Activated naive CD4-positive, alpha-beta T cell treated with anti-CD3 and anti-CD28 coated beads, Interleukin-2, amount 10 ng/mL, durations not matched to agents 7 days and 5 days (primary cell): Measurements from ENCODE around the gene PRIM2.
"Not testable (repeated sequence)": the region's sequence is repeated elsewhere in the genome, so short reads cannot be mapped to it uniquely, and the experiment has no call there.

ENCODE experiments used
- CTCF ChIA-PET: fragments of 350-600 bp; sonication (Branson Sonifier 250); formaldehyde crosslinking; loops from one replicate; lab custom pipeline; 2021; ENCODE audit warnings: antibody characterized with exemption; lab: Charles Lee
- DNase-seq: peaks from one replicate; pipeline ENCODE4 v3.0.0-alpha.2; 2020
- H3K27ac Mint-ChIP-seq: one replicate; pipeline ENCODE4 v1.8.0; 2021; ENCODE audit warnings: mild to moderate bottlenecking, moderate library complexity, mixed read lengths
- H3K27me3 Mint-ChIP-seq: one replicate; pipeline ENCODE4 v1.8.0; 2021; ENCODE audit warnings: mild to moderate bottlenecking, mixed read lengths
- H3K36me3 Mint-ChIP-seq: one replicate; pipeline ENCODE4 v1.8.0; 2021; ENCODE audit warnings: mixed read lengths
- H3K4me1 Mint-ChIP-seq: one replicate; pipeline ENCODE4 v1.8.0; 2021; ENCODE audit warnings: mixed read lengths
- H3K4me3 Mint-ChIP-seq: one replicate; pipeline ENCODE4 v1.8.0; 2021; ENCODE audit warnings: mild to moderate bottlenecking, moderate library complexity, mixed read lengths
- H3K9me3 Mint-ChIP-seq: one replicate; pipeline ENCODE4 v1.8.0; 2021; ENCODE audit warnings: mixed read lengths

The PRIM2 gene

DNA sequence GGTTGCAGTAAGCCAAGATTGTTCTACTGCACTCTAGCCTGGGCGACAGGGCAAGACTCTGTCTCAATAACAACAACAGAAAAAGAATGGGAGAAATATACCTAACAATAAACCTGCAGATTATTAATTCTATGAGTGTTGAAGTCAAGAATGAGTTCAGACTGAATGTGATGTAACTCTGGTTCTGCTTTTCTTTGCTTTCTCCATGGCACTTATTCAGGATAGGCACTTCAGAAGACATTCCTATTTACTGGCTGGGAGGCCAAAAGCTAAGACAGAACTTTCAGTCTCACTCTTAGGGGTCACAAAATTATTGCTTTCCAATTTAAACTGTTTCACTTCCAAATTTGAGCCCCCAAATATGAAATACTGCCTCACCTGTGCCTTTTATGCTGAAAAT, 15.7 kb upstream of the PRIM2 start:
- Mint-ChIP-seq H3K27ac (no peak overlapping the region), H3K9me3 (no peaks in the 10 kb centered on the region), H3K27me3 (peaks cover 9% of the 10 kb centered on the region), H3K36me3 (no peaks in the 10 kb centered on the region), H3K4me1 (no peaks in the 10 kb centered on the region), H3K4me3 (no peak overlapping the region)
- CTCF ChIA-PET: no interaction called here
- DNase-seq: no peak

DNA sequence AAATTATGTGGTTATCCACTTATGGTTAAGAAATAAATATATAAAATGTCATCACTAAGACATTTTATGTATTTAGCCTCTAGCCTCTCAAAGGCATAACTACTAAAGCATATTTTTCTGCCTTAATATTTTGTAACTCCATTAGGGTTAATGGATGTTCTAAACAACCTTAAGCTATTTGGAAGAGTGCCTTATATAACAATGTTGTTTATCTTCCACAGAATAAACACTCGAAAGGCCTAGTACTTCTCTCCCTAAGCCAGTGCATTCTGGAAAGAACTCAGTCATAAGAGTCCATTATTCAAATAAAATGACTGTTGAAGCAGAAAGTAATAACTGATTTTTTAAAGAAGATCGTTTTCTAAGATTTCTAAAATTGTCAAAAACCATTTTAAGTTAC, 15.0 kb upstream of the PRIM2 start:
- Mint-ChIP-seq H3K9me3 (no peaks in the 10 kb centered on the region), H3K27ac (no peak overlapping the region), H3K4me1 (no peaks in the 10 kb centered on the region), H3K27me3 (peaks cover 9% of the 10 kb centered on the region), H3K4me3 (no peak overlapping the region), H3K36me3 (no peaks in the 10 kb centered on the region)
- CTCF ChIA-PET: no interaction called here
- no peak for DNase-seq

DNA sequence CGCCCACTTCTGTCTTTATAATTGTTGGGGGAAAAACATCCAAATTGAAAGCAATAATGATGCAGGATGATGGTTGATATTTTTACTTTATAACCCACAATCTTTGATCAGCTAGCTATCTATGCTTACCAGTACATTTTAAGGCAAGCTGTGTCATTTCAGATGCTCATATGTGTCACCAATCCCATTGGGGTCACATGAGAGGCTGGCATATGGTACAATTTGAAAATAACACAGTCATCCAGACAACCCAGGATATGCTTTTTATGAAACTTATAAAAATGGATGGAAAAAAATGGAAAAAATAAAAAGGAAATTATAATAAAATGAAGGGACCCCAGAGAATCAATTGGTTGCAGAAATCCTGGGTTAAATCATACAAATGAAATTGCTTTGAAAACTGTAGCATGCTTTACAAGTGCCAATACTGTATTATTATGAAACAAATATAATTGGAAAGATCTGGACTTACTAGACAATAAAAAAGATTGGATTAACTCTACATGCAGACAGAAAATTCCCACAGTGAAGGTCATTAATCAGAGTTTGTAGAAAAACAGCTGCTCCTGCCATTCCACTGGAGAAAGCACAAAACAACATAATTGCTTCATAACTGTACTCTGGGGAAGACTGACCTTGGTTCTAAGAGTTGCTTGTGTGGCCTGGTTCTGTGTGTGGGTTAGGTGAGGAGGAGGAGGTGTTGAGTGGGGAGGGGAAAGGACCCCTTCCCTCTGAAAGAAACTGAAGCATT, 13.3 kb upstream of the PRIM2 start:
- no peak for DNase-seq
- Mint-ChIP-seq H3K4me1 (no peaks in the 10 kb centered on the region), H3K27me3 (peaks cover 12% of the 10 kb centered on the region), H3K9me3 (no peaks in the 10 kb centered on the region), H3K27ac (no peak overlapping the region), H3K4me3 (no peak overlapping the region), H3K36me3 (no peaks in the 10 kb centered on the region)
- CTCF ChIA-PET: no interaction called here

DNA sequence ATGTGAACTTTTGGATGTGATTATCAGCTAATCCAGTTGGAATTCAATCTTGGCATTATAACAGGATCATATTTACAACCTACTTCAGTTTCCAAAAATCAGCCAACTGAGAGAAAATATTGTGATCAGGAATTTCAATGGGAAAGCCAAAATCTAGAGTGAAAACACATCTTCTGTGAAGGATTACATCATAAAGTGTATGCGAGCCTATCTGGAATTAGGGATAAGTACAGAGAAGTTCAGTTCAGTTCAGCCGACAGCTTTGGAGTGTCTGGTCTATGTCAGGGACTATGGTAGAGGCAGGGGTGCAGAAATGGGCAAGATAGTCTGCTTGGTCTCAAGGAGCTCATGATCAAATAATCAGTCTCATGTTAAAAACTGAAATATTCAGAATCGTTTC, 12.3 kb upstream of the PRIM2 start:
- no peaks in the 10 kb centered on the region for H3K36me3 Mint-ChIP-seq
- no peak overlapping the region for H3K27ac Mint-ChIP-seq
- no peak overlapping the region for H3K4me3 Mint-ChIP-seq
- DNase-seq: no peak
- H3K27me3 Mint-ChIP-seq: peaks cover 12% of the 10 kb centered on the region
- CTCF ChIA-PET: interaction anchor here (1.0 to 1.4 kb wide), 3 partner anchors 12 to 401 kb away, joined by 3 read pairs; no protein-coding TSS in a partner anchor
- no peaks in the 10 kb centered on the region for H3K9me3 Mint-ChIP-seq
- no peaks in the 10 kb centered on the region for H3K4me1 Mint-ChIP-seq

DNA sequence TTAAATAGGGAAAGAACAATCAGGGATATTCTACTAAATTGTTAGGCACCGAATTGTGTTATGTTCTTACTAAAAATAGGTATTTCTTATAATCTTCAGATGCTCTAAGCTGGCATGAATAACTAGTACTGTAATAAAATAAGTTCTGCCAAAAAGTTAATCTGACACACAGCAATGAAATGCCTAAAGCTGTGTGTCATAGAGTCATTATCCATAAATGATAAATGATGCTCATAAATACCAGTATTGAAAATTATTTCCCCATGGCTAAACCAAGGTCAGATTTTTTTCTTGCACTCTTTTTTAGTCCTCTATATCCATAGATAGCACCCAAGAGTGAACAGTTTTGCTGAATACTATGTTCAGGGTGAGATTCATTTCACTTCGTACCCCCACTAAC, 11.7 kb upstream of the PRIM2 start:
- no peak overlapping the region for H3K4me3 Mint-ChIP-seq
- H3K9me3 Mint-ChIP-seq: no peaks in the 10 kb centered on the region
- no peaks in the 10 kb centered on the region for H3K4me1 Mint-ChIP-seq
- DNase-seq: no peak
- no peaks in the 10 kb centered on the region for H3K36me3 Mint-ChIP-seq
- H3K27ac Mint-ChIP-seq: no peak overlapping the region
- CTCF ChIA-PET: interaction anchor here (1.0 to 1.4 kb wide), 4 partner anchors 11 to 403 kb away, joined by 3 read pairs; no protein-coding TSS in a partner anchor
- peaks cover 12% of the 10 kb centered on the region for H3K27me3 Mint-ChIP-seq

DNA sequence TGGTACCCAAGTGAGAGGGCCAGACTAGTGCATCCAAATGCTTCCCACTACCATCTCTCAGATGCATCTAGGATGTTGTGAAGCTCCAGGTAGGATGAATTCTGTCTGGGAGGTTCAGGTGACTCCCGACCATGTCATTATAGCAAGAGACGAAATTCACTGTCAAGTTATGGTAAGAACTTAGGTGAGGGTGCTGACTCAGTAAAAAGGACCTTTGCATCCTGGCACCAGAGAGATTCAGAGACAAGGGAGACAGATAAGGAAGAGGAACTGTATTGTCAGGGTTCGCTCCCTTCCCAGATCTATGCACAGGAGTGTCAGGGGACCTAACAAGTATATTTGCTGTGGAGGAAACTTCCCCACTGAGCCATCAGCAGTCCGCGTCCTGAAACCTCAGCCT, 11.2 kb upstream of the PRIM2 start:
- Mint-ChIP-seq H3K9me3 (no peaks in the 10 kb centered on the region), H3K4me1 (no peaks in the 10 kb centered on the region), H3K27ac (no peak overlapping the region), H3K36me3 (no peaks in the 10 kb centered on the region), H3K4me3 (no peak overlapping the region), H3K27me3 (peaks cover 12% of the 10 kb centered on the region)
- CTCF ChIA-PET: interaction anchor here (1.0 to 1.4 kb wide), 3 partner anchors 11 to 403 kb away, joined by 3 read pairs; no protein-coding TSS in a partner anchor
- no peak for DNase-seq

DNA sequence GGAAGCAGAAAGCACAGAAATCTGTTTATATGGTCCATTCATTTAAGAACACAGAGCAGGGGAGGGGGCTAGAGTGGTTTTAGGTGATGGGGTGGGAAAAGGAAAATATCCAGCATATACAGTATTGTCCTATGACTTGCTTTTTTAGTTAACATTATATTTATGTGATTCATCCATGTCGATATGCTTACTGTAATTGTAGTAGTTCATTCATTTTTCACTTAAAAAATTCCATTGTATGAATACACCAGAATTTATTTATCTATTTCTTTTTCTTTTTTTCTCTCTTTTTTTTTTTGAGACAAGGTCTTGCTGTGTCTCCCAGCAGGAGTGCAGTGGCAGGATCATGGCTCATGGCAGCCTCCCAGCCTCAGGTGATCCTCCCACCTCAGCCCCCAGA, 9.6 kb upstream of the PRIM2 start:
- no peaks in the 10 kb centered on the region for H3K9me3 Mint-ChIP-seq

DNA sequence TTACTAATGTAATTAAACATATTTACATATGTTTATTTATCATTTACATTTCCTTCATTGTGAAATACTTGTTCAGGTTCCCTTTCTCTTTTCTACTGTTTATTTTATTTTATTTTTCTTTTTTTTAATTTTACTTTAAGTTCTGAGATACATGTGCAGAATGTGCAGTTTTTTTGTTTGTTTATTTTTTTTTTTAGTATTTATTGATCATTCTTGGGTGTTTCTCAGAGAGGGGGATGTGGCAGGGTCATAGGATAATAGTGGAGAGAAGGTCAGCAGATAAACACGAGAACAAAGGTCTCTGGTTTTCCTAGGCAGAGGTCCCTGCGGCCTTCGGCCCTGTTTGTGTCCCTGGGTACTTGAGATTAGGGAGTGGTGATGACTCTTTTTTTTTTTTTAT, 8.7 kb upstream of the PRIM2 start:
- H3K4me3 Mint-ChIP-seq, CTCF ChIA-PET, H3K9me3 Mint-ChIP-seq, H3K36me3 Mint-ChIP-seq, H3K4me1 Mint-ChIP-seq, H3K27ac Mint-ChIP-seq, DNase-seq: not testable (repeated sequence)
- H3K27me3 Mint-ChIP-seq: peaks cover 24% of the 10 kb centered on the region

More for the DNA sequence above, 9.6 kb upstream of the PRIM2 start:
- Mint-ChIP-seq H3K27ac (no peak overlapping the region), H3K4me3 (no peak overlapping the region), H3K27me3 (peaks cover 18% of the 10 kb centered on the region), H3K36me3 (no peaks in the 10 kb centered on the region), H3K4me1 (no peaks in the 10 kb centered on the region)
- CTCF ChIA-PET: no interaction called here
- no peak for DNase-seq

DNA sequence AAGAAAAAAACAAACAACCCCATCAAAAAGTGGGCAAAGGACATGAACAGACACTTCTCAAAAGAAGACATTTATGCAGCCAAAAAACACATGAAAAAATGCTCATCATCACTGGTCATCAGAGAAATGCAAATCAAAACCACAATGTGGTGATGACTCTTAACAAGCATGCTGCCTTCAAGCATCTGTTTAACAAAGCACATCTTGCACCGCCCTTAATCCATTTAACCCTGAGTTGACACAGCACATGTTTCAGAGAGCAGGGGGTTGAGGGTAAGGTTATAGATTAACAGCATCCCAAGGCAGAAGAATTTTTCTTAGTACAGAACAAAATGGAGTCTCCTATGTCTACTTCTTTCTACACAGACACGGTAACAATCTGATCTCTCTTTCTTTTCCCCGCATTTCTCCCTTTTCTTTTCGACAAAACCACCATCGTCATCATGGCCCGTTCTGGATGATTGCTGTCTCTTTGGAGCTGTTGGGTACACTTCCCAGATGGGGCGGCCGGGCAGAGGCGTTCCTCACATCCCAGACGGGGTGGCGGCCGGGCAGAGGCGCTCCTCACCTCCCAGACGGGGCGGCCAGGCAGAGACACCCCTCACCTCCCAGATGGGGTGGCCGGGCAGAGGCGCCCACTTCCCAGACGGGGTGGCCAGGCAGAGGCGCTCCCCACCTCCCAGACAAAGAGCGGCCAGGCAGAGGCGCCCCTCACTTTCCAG, 7.2 kb upstream of the PRIM2 start:
- CTCF ChIA-PET, H3K27ac Mint-ChIP-seq, H3K9me3 Mint-ChIP-seq, DNase-seq, H3K4me3 Mint-ChIP-seq, H3K4me1 Mint-ChIP-seq, H3K36me3 Mint-ChIP-seq: not testable (repeated sequence)
- H3K27me3 Mint-ChIP-seq: peaks cover 29% of the 10 kb centered on the region

DNA sequence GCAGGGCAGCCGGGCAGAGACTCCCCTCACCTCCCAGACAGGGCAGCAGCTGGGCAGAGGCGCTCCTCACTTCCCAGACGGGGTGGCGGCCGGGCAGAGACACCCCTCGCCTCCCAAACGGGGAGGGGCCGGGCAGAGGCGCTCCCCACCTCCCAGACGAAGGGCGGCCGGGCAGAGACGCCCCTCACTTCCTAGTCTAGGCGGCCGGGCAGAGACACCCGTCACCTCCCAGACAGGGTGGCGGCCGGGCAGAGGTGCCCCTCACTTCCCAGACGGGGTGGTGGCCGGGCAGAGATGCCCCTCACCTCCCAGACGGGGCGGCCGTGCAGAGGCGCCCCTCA, 6.6 kb upstream of the PRIM2 start:
- Mint-ChIP-seq H3K27ac (no peak overlapping the region), H3K9me3 (no peaks in the 10 kb centered on the region), H3K27me3 (peaks cover 29% of the 10 kb centered on the region), H3K36me3 (no peaks in the 10 kb centered on the region), H3K4me3 (no peak overlapping the region), H3K4me1 (no peaks in the 10 kb centered on the region)
- DNase-seq: no peak
- CTCF ChIA-PET: no interaction called here

DNA sequence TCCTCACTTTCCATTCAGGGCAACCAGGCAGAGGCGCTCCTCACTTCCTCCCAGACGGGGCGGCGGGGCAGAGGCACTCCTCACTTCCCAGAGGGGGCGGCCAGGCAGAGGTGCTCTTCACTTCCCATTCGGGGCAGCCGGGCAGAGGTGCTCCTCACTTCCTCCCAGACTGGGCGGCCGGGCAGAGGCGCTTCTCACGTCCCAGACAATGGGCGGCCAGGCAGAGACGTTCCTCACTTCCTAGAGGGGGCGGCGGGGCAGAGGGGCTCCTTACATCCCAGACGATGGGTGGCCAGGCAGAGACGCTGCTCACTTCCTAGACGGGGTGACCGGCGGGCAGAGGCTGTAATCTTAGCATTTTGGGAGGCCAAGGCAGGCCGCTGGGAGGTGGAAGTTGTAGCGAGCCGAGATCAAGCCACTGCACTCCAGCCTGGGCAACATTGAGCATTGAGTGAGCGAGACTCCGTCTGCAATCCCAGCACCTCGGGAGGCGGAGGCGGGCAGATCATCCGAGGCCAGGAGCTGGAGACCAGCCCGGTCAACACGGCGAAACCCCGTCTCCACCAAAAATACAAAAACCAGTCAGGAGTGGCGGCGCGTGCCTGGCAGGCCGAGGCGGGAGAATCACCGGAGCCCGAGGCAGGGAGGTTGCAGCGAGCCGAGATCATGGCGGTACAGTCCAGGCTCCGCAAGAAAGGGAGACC, 6.0 kb upstream of the PRIM2 start:
- H3K4me3 Mint-ChIP-seq, H3K4me1 Mint-ChIP-seq, CTCF ChIA-PET, H3K36me3 Mint-ChIP-seq, DNase-seq, H3K9me3 Mint-ChIP-seq, H3K27ac Mint-ChIP-seq: not testable (repeated sequence)
- peaks cover 24% of the 10 kb centered on the region for H3K27me3 Mint-ChIP-seq

DNA sequence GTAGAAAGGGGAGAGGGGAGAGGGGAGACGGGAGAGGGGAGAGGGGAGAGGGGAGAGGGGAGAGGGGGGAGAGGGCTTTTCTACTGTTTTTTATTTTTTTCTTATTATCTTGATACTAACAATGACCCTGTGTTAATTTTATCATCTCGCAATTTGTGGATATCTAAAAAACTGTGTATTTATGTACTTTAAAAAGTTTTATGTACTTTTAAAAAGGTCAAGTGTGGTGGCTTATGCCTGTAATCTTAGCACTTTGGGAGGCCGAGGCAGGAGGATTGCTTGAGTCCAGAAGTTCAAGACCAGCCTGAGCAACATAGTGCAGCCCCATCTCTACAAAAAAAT, 5.5 kb upstream of the PRIM2 start:
- no peak overlapping the region for H3K4me3 Mint-ChIP-seq
- no peaks in the 10 kb centered on the region for H3K36me3 Mint-ChIP-seq
- H3K27ac Mint-ChIP-seq: no peak overlapping the region
- no peak for DNase-seq
- H3K27me3 Mint-ChIP-seq: peaks cover 24% of the 10 kb centered on the region
- CTCF ChIA-PET: no interaction called here
- no peaks in the 10 kb centered on the region for H3K9me3 Mint-ChIP-seq
- peaks cover 2% of the 10 kb centered on the region for H3K4me1 Mint-ChIP-seq

DNA sequence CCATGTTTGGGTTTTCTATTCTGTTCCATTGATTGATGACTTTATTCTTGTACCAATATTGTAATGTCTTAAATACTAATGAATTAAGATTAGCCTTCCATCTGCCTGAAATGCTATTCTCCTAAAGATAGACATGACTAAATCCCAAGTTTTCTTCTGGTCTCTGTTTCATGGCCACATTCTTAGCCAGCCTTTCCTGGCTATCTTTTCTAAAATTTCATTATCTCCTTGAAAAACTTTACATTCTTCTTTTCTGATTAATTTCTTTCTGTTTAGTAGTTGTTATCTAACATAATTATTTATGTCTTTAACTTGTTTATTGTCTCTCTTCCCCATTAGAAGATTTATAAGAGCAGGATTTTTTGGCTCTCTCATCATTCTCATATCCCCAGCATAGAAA, 4.4 kb upstream of the PRIM2 start:
- no peak overlapping the region for H3K4me3 Mint-ChIP-seq
- no peak overlapping the region for H3K27ac Mint-ChIP-seq
- CTCF ChIA-PET: interaction anchor here (4.8 kb wide), 1 partner anchor 409 kb away, joined by 109 read pairs; no protein-coding TSS in a partner anchor
- peaks cover 23% of the 10 kb centered on the region for H3K27me3 Mint-ChIP-seq
- H3K9me3 Mint-ChIP-seq: no peaks in the 10 kb centered on the region
- DNase-seq: no peak
- H3K36me3 Mint-ChIP-seq: peaks cover 2% of the 10 kb centered on the region
- peaks cover 8% of the 10 kb centered on the region for H3K4me1 Mint-ChIP-seq

DNA sequence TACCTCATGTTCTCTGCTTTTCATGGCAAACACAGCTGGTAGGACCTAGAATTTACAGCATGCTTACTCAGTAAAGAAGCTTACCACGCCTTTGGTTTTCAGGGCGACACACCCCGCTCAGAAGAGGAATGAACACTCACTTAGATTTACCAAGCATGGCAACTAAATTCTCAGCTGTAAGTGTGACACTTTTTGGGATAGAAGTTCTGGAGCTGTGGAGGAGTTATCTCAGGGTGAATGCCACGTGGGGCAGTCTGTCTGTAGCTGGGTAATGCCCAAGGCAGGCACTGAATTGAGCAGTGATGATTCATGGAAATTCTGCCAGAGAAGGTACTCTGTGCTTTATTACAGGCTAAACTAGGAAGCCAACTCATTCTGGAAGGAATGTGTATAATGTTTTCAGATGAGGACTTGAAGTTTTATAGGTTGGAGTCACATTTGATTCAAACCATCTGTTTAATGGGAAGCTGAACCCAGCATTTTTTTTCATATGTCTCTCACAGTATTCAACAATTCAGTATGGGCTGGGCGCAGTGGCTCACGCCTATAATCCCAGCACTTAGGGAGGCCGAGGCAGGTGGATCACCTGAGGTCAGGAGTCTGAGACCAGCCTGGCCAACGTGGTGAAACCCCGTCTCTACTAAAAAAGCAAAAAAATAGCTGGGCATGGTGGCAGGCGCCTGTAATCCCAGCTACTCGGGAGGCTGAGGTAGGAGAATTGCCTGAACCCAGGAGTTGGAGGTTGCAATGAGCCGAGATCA, 3.5 kb upstream of the PRIM2 start:
- no peak overlapping the region for H3K4me3 Mint-ChIP-seq
- H3K27ac Mint-ChIP-seq: no peak overlapping the region
- peaks cover 6% of the 10 kb centered on the region for H3K36me3 Mint-ChIP-seq
- peaks cover 21% of the 10 kb centered on the region for H3K27me3 Mint-ChIP-seq
- CTCF ChIA-PET: interaction anchor here (0.8 to 4.8 kb wide), 3 partner anchors 30 to 410 kb away, joined by 3 to 109 read pairs (median 3); no protein-coding TSS in a partner anchor
- DNase-seq: no peak
- H3K4me1 Mint-ChIP-seq: peaks cover 16% of the 10 kb centered on the region
- no peaks in the 10 kb centered on the region for H3K9me3 Mint-ChIP-seq
